Pancreas (tissue), 10 donors: ENCODE results near the gene TMEM200A. TPM values are rescaled to one million over a fixed set of nuclear protein-coding genes. Genes with fewer than 3 reads are reported as not detected.

Experiments
- ATAC-seq, 4 donors: fragments of 200-7000 bp; cut with Tn5 transposase; one replicate each; pipeline versions ENCODE4 v1.8.0 to v1.9.1; 2020; ENCODE audit warnings: mild to moderate bottlenecking in 4 of 4, moderate library complexity in 4 of 4
- DNase-seq, 6 donors: peaks; one replicate each; pipeline ENCODE4 v3.0.0-alpha.2; 2020
- FAIRE-seq: peaks from 2 replicates; lab custom pipeline; 2012; peaks lifted over from hg19 to GRCh38; lab: Jason Lieb, UNC
- H3K27ac ChIP-seq, 4 donors: fragments of 200-600 bp; sonication (generic); 1 replicate in 3 of 4; 2 replicates in 1 of 4; pipeline versions ENCODE4 v1.5.0 to v1.8.0; 2020
- H3K27me3 ChIP-seq, 4 donors: fragments of 200-600 bp; one replicate each; pipeline ENCODE4 v1.8.0; 2021
- H3K36me3 ChIP-seq, 3 donors: fragments of 200-600 bp; sonication (generic) in 1 of 3; one replicate each; pipeline versions ENCODE4 v1.5.0 to v1.8.0; 2020 to 2021
- H3K4me1 ChIP-seq, 3 donors: fragments of 200-600 bp; one replicate each; pipeline ENCODE4 v1.8.0; 2021
- H3K4me3 ChIP-seq, 4 donors: fragments of 200-600 bp; sonication (generic) in 2 of 4; one replicate each; pipeline versions ENCODE4 v1.5.0 to v1.8.0; 2020 to 2021
- H3K9me3 ChIP-seq, 4 donors: fragments of 200-600 bp; one replicate each; pipeline ENCODE4 v1.8.0; 2021
- CTCF ChIP-seq, 4 donors: fragments of 200-600 bp; sonication (generic) in 3 of 4; IDR thresholded peaks; one replicate each; pipeline versions ENCODE4 v1.5.0 to v1.8.0; 2021; ENCODE audit warnings: antibody characterized with exemption in 4 of 4
- WGBS, 2 donors: extraction: QIAGEN DNeasy Blood & Tissue Kit; methylation state at CpG; one replicate each; pipeline ENCODE4 v1.1.7; 2013; 5-methylcytosine and 5-hydroxymethylcytosine counted together
- intact Hi-C, 3 donors: fragments of 100-400 bp; cut with DNase I; formaldehyde crosslinking; loops; one replicate each; pipeline versions ENCODE4 v1.11.1 to v1.14.2; 2022
- polyA plus RNA-seq, 2 donors: library from polyadenylated mRNA; stranded (reverse); fragments of 200-250 nt; gene quantifications; one replicate each; pipeline ENCODE4 v1.2.3, GENCODE V29; 2013
- total RNA-seq, 6 donors: library from RNA; stranded (reverse); fragmentation: NEBNext Ultra II Directional in 4 of 6; extraction: Animal tissue kit (Norgen Biotek cat#: 25700) in 4 of 6; gene quantifications; one replicate each; pipeline versions ENCODE4 v1.2.1 to v1.2.4, GENCODE V29; 2021 to 2023
- donor health status: healthy with polysubstance abuse.
- donor health status: DM: no; HTN: no; CAD: no; lungs with moderate emphysema.
- donor health status: DM: no; HTN: no; CAD: no.
- donor health status: control.
- donor health status: control.
- donor health status: Bipolar disorder and iron deficiency.
- donor health status: DM: yes; HTN: yes; CAD: no.
- donor health status: DM: no; HTN: no; CAD: no.
- donor health status: DM: no; HTN: no; CAD: no.
- donor health status: DM: yes; HTN: yes; CAD: no.

Gene TMEM200A
- total and polyA plus RNA-seq, 8 donors, result 0.32 to 7.3 (median 1.3) TPM

DNA sequence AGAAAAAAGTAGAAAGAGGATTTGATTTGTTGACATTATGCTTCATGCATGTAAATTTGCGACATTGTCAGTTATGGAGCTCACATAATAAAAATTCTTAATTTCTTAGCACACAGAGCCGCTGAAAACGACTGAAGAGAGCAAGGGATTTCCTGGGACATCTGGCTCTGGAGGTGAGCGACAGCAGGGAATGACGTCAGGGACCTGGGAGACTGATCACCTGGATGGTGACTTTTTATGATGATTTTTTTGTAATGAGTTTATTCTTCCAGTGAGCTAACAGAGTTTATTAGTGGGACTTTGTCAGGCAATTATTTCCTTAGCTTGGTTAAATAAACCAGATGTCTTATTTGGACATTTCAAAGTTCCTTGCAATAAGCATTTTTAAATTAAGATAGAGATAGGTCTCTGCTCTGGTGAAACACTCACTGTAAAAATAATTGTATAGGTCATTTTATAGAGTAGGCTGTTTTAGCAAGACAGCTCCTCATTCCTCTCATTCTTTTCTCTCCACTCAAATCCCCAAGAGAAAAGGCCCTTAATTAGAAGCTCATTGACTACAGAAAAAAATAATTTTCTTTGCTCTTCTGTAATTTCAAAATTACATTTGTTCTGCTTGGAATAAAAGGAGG is 19.4 kb downstream of the TMEM200A start:
- no peaks in the 10 kb centered on the region for H3K4me1 ChIP-seq
- peak in 3 of 4 donors; percentile 15 to 70 (median 53) for ATAC-seq
- intact Hi-C loops, result no loop called here
- no peak for TF ChIP-seq CTCF (IDR thresholded peaks at IDR 0.05)
- H3K27ac ChIP-seq, result no peak overlapping the region
- no peaks in the 10 kb centered on the region for H3K27me3 ChIP-seq
- no peak for FAIRE-seq
- no peak overlapping the region for H3K4me3 ChIP-seq
- H3K36me3 ChIP-seq, result no peaks in the 10 kb centered on the region
- no peak for DNase-seq
- WGBS, 2 donors, result 13 to 20% methylated on average over 5 of the region's 5 CpGs
- no peaks in the 10 kb centered on the region for H3K9me3 ChIP-seq

DNA sequence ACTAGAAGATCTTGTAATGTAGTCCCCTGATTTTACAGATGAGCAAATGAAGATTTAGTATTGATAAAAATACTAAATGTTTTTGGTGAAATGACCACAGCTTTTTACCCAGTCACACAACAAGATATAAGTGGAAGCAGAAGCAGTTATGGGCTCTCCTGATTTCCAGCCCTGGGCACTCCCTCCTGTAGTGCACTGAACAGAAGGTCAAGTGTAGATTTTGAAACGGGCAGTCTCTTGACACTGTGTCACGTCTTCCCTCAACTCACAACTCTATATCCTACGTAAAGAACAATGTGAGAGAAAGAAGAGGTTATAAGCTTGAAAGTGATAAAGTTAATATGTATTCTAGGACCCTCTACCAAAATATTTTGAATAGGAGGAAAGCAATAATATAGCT is 23.3 kb downstream of the TMEM200A start:
- ATAC-seq (no peak), FAIRE-seq (no peak), DNase-seq (no peak)
- no peaks in the 10 kb centered on the region for H3K4me1 ChIP-seq
- no peaks in the 10 kb centered on the region for H3K9me3 ChIP-seq
- H3K4me3 ChIP-seq, result no peak overlapping the region
- TF ChIP-seq CTCF (IDR thresholded peaks at IDR 0.05), result no peak
- no peaks in the 10 kb centered on the region for H3K27me3 ChIP-seq
- H3K27ac ChIP-seq, result no peak overlapping the region
- 62 to 75% methylated on average over 3 of the region's 3 CpGs for WGBS, 2 donors
- intact Hi-C loops, result no loop called here
- H3K36me3 ChIP-seq, result no peaks in the 10 kb centered on the region

DNA sequence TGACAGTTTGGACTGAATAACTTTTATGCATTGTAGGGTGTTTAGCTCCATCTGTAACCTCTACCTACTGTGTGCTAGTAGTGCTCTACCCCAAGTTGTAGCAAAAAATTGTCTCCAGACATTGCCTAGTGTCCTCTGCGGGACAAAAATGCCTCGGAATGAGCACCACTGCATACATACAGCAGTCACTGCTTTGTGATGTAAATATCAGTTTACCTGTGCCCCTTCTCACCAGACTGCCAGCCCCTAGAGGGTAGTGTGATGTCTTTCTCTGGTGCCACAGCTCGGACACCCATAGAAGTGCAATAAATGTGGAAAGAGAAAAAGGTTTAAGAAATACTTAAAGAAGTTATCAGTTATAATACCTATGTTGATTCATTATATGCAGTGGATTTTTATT is 25.1 kb downstream of the TMEM200A start:
- 54 to 65% methylated on average over 3 of the region's 3 CpGs for WGBS, 2 donors
- DNase-seq, result no peak
- Histone ChIP-seq H3K27ac (no peak overlapping the region), H3K9me3 (no peaks in the 10 kb centered on the region), H3K36me3 (no peaks in the 10 kb centered on the region), H3K27me3 (no peaks in the 10 kb centered on the region), H3K4me1 (no peaks in the 10 kb centered on the region), H3K4me3 (no peak overlapping the region)
- TF ChIP-seq CTCF (IDR thresholded peaks at IDR 0.05), result no peak
- no peak for ATAC-seq
- intact Hi-C loops, result no loop called here
- FAIRE-seq, result no peak

GRCh38 chr6:130393306-130393705 is 27.5 kb downstream of the TMEM200A start:
- no peaks in the 10 kb centered on the region for H3K9me3 ChIP-seq
- no peaks in the 10 kb centered on the region for H3K4me1 ChIP-seq
- no peak for ATAC-seq
- FAIRE-seq, result no peak
- intact Hi-C loops, result no loop called here
- H3K27me3 ChIP-seq, result no peaks in the 10 kb centered on the region
- DNase-seq, result no peak
- no peaks in the 10 kb centered on the region for H3K36me3 ChIP-seq
- 58 to 78% methylated on average over 6 of the region's 6 CpGs for WGBS, 2 donors
- TF ChIP-seq CTCF (IDR thresholded peaks at IDR 0.05), result no peak
- H3K4me3 ChIP-seq, result no peak overlapping the region
- no peak overlapping the region for H3K27ac ChIP-seq

DNA sequence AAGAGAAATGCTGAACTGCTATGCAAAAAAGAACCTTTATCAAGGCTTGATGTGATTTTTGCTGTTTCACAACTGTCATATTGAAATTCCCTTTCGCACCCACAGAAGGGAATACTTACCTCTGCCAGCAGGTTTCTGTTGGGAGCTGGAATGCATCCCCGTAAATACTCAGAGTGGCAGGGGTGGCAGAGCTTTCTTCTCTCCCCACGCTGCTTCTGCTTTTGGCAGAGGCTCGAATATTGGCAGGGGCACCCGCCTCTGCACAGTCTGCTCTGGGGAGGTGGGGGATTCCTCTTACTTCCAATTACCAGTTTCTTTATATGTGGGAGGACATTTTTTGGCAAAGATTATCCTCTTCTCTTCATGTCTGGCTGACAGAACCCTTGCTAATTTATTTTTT is 28.4 kb downstream of the TMEM200A start:
- Histone ChIP-seq H3K27me3 (no peaks in the 10 kb centered on the region), H3K27ac (no peak overlapping the region), H3K36me3 (no peaks in the 10 kb centered on the region), H3K9me3 (no peaks in the 10 kb centered on the region), H3K4me1 (no peaks in the 10 kb centered on the region), H3K4me3 (no peak overlapping the region)
- FAIRE-seq (no peak), ATAC-seq (no peak), DNase-seq (no peak)
- WGBS, 2 donors, result 68 to 74% methylated on average over 5 of the region's 5 CpGs
- no peak for TF ChIP-seq CTCF (IDR thresholded peaks at IDR 0.05)
- intact Hi-C loops, result no loop called here
